WERI-Rb-1 (cell line): ENCODE results near the gene LHPP.

ENCODE experiments used
- DNase-seq: peaks from one replicate; pipeline ENCODE4 v3.0.0-alpha.2; 2020
- H3K27ac ChIP-seq: fragments of 250-450 bp; sonication (Bioruptor Pico); 2 replicates; pipeline ENCODE4 v1.5.1; 2020; ENCODE audit warnings: mild to moderate bottlenecking, moderate library complexity
- H3K27me3 ChIP-seq: fragments of 250-450 bp; sonication (Bioruptor Pico); 2 replicates; pipeline ENCODE4 v1.5.1; 2021; ENCODE audit warnings: mild to moderate bottlenecking, low read depth, moderate library complexity; ENCODE audit not compliant: insufficient read depth, severe bottlenecking
- H3K36me3 ChIP-seq: fragments of 250-450 bp; sonication (Bioruptor Pico); 2 replicates; pipeline ENCODE4 v1.5.1; 2020; ENCODE audit warnings: mild to moderate bottlenecking, moderate library complexity
- H3K4me3 ChIP-seq: 2 replicates; pipeline ENCODE4 v1.5.1; 2011; ENCODE audit warnings: low read depth, mild to moderate bottlenecking, control low read depth, low read length
- H3K9me3 ChIP-seq: fragments of 250-450 bp; sonication (Bioruptor Pico); 2 replicates; pipeline ENCODE4 v1.5.1; 2021; ENCODE audit warnings: mild to moderate bottlenecking, moderate library complexity; ENCODE audit not compliant: severe bottlenecking
- TF ChIP-seq, protein P1 (sequence below): IDR thresholded peaks from 2 replicates; pipeline ENCODE4 v1.5.1; 2011; ENCODE audit warnings: low read depth, mild to moderate bottlenecking, control low read depth, inconsistent platforms, low read length

The LHPP gene

DNA sequence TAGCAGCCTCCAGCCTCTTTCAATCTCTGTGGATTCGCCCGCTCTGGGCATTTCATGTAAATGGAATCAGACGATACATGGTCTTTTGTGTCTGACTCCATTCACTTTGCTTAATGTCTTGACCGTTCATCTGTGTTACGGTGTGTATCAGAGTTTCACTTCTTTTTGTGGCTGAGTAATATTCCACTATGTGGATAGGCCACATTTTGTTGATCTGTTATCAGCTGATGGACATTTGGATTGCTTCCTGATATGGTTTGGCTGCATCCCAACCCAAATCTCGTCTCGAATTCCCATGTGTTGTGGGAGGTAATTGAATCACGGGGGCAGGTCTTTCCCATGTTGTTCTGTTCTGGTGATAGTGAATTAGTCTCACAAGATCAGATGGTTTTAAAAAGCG is 109.0 kb downstream of the LHPP start:
- no peak overlapping the region for H3K4me3 ChIP-seq
- TF ChIP-seq, protein P1, sequence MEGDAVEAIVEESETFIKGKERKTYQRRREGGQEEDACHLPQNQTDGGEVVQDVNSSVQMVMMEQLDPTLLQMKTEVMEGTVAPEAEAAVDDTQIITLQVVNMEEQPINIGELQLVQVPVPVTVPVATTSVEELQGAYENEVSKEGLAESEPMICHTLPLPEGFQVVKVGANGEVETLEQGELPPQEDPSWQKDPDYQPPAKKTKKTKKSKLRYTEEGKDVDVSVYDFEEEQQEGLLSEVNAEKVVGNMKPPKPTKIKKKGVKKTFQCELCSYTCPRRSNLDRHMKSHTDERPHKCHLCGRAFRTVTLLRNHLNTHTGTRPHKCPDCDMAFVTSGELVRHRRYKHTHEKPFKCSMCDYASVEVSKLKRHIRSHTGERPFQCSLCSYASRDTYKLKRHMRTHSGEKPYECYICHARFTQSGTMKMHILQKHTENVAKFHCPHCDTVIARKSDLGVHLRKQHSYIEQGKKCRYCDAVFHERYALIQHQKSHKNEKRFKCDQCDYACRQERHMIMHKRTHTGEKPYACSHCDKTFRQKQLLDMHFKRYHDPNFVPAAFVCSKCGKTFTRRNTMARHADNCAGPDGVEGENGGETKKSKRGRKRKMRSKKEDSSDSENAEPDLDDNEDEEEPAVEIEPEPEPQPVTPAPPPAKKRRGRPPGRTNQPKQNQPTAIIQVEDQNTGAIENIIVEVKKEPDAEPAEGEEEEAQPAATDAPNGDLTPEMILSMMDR = no peak
- H3K27ac ChIP-seq = no peak overlapping the region
- no peaks in the 10 kb centered on the region for H3K9me3 ChIP-seq
- no peak for DNase-seq
- no peaks in the 10 kb centered on the region for H3K27me3 ChIP-seq
- H3K36me3 ChIP-seq = no peaks in the 10 kb centered on the region

DNA sequence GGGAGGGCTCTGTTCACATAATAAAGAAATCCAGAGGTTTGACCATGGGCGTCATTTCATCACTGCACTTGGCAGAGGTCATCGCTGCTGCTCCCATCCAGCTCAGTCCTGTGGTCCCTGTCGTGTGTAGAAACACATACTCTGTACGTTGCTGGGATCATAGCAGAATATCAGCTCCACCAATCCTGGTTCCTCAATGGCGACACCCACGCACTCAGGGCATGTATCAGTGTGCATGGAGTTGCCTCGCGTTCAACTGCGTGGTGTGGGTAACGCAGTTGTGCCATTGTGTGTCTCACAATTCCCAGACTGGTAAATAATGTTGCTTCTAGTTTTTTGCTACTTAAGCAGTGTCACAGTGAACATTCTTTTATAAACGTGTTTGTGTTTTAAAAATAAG is 111.1 kb downstream of the LHPP start:
- TF ChIP-seq, protein P1 = no peak
- H3K4me3 ChIP-seq = no peak overlapping the region
- DNase-seq = no peak
- H3K36me3 ChIP-seq = no peaks in the 10 kb centered on the region
- H3K27me3 ChIP-seq = no peaks in the 10 kb centered on the region
- H3K9me3 ChIP-seq = no peaks in the 10 kb centered on the region
- H3K27ac ChIP-seq = no peak overlapping the region

DNA sequence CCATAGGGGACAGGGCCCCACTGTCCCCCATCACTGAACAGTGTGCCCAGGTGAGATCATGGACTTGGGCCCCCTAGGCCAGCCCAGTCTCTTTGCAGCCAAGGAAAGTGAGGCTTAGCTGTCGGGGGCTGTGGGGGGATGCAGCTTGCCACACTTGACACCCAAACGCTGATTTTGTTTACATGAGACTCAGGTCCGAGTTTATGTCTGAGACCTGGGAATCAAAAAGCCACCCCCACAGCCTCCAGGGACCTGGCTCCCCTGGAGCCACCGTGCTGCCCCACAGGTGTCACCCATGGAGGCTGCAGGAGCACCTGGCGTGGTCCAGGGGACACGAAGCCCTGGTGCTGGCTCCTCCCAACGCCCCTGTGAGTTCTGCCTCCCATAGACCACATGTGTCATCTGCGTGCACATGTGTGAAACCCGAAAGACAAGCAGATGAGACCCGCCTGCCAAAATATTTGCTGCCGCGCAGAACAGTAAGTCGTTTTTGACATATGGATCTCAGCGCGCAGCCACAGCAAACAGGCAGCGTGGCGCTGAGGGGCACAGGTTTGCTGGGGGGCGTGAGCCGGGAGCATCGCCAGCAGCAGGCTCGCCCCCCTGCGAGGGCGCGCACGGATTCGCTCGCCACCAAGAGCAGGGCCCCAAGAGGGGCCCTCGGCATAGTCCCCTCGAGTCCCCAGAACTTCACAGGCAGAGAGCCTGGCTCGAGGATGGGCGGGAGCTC is 112.3 kb downstream of the LHPP start:
- TF ChIP-seq, protein P1 = no peak
- peak; percentile 4 for DNase-seq
- H3K27ac ChIP-seq = no peak overlapping the region
- H3K36me3 ChIP-seq = no peaks in the 10 kb centered on the region
- H3K4me3 ChIP-seq = no peak overlapping the region
- no peaks in the 10 kb centered on the region for H3K27me3 ChIP-seq
- no peaks in the 10 kb centered on the region for H3K9me3 ChIP-seq

DNA sequence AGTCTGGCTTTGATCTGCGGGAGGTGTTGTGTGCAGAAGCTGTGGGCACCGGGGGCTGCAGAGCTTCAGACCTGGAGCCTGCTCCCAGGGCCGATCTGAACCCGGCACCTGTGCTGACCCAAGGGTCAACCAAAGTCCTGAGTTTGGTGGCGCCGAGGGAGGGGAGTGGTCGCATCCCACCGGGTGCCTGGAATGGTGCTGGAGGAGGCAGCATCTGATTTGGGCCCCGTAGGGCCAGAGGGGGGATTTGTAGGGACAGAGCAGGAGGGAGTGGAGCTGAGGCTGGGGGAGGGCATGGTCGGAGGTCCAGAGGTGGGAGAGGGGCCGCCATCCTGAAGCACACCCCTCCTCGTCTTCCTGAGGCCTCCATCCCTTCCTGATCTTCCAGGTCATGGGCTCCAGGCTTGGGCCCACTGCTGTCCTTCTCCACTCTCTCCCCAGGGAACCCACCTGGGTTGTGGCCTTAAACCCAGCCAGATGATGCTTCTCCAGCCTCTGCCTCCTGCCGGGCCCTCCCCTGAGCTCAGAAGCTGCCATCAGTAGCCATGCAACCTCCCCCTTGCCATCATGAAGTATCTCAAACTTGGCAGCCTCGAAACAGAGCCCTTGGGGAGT is 112.9 kb downstream of the LHPP start:
- no peaks in the 10 kb centered on the region for H3K36me3 ChIP-seq
- DNase-seq = no peak
- H3K27ac ChIP-seq = no peak overlapping the region
- no peak overlapping the region for H3K4me3 ChIP-seq
- H3K27me3 ChIP-seq = no peaks in the 10 kb centered on the region
- TF ChIP-seq, protein P1 = no peak
- no peaks in the 10 kb centered on the region for H3K9me3 ChIP-seq

DNA sequence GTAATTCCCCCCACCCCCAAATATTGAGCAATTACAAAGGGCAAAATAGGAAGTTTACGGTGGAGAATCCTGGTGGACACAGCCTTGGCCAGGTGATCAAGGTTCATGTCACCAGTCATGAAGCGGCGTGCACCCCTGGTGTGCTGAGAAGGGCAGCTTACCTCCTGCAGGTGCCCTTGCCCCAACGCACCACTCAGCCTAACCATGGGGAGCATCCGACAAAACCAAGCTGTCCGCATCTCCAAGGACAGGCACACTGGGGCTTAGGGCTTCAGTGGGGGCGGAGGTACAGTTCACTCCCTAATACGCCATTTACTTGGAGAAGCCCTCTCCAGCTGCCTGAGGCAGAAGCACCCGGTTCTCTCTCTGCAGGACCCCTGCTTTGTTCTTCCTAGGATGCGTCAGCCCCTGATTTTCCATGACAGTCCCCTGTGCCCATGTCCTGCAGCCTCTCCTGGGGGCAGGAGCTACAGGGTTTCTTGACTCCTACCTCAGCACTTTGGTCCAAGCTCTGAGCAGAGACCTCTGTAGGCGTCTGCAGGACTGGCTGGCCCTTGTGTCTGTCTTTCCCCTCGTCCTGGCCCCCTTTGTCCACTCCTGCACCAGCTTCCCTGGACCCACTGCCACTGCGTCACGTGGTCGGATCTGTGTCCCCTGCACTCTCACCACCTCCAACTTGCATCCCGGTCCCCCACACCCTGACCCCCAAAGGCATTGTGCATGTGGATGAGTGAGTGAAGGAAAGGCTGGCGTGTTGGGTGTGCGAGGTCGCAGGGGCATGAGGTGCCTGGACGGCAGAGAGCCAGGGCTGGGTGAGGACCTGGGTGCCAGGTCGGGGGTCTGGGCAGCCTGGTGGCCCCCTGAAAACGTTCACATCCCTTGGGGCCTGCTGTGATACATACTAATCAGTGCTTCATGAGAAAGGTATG is 113.7 kb downstream of the LHPP start:
- TF ChIP-seq, protein P1 = no peak
- Histone ChIP-seq H3K4me3 (no peak overlapping the region), H3K9me3 (no peaks in the 10 kb centered on the region), H3K36me3 (no peaks in the 10 kb centered on the region), H3K27me3 (no peaks in the 10 kb centered on the region), H3K27ac (no peak overlapping the region)
- no peak for DNase-seq
